GM12875 (cell line): ENCODE measurements around the gene MBD3L1.

Experiments
- H3K4me3 ChIP-seq: one replicate; pipeline ENCODE4 v1.5.1; 2011; ENCODE audit warnings: low read depth, low read length, control low read depth
- TF ChIP-seq, protein P1 (sequence below): IDR thresholded peaks from 2 replicates; pipeline ENCODE4 v1.5.1; 2011; ENCODE audit warnings: low read depth, mild to moderate bottlenecking, control low read depth, inconsistent platforms, low read length, moderate library complexity, borderline replicate concordance; ENCODE audit not compliant: insufficient read depth

The MBD3L1 gene

DNA sequence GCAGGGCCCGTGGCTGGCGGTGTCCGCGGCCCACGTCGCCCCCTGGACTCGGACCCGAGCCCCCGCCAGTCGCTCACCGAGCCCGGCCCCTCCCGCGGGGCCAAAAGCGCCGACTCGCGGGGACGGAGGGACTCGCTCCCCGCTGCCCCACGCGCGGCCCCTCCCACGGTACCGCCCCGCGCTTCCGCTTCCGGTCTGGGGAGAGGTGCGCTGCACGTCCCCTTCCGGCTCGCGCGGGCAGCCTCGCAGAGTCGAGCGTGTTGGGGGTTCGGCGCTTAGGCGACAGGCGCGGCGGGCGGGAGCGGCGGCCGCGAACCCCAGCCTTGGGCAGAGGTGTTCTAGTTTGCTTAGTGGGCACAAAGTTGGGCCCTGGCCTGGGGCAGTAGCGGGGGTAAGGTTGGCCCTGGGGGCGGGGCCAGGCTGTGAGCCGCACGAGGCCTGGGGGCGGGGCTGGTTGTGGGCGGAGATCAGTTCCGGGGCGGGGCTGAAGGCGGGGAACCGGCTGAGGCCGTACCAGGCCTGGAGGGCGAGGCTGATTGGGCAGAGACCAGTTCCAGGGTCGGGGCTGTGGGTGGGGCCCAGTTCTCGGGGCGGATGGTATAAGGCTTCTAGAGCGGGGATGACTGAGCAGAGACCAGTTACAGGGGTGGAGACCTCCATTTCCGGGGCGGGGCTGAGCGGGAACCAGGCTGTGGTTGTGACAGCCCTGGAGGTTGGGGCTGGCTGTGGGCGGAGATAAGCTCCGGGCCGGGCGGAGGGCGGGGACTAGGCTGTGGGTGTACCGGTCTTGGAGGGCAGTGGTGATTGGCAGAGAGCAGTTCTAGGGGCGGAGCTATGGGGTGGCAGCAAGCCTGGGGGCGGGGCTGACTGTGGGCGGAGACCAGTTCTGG lies at the start of gene MBD3L1, which contains the start of gene ZNF558:
Gene MBD3L1 (plus strand): TSS at position 246 of the 890 bp plus-strand sequence. CDS start 10,302 bp downstream, outside the sequence.
Gene ZNF558 (minus strand): TSS at position 173 of the 890 bp plus-strand sequence. CDS start 9,645 bp downstream, outside the sequence.
- H3K4me3 ChIP-seq: peak within 1 kb of the TSS; percentile 76

DNA sequence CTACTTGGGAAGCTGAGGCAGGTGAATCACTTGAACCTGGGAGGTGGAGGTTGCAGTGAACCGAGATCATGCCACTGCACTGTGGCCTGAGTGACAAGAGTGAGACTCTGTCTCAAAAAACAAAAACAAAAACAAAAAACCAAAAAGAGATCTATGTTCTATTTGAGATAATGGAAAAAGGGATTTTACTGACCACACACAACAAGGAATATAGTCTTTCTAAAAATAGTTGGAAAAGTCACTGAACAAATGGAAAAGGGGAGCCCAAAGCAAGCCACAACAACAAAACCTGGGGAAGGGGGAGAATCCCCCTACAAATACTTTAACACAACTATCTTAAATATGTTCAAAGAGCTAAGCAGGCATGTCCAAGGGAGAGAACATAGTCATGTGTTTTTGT lies 37.4 kb upstream of the MBD3L1 start:
- H3K4me3 ChIP-seq: no peak overlapping the region
- TF ChIP-seq, protein P1, sequence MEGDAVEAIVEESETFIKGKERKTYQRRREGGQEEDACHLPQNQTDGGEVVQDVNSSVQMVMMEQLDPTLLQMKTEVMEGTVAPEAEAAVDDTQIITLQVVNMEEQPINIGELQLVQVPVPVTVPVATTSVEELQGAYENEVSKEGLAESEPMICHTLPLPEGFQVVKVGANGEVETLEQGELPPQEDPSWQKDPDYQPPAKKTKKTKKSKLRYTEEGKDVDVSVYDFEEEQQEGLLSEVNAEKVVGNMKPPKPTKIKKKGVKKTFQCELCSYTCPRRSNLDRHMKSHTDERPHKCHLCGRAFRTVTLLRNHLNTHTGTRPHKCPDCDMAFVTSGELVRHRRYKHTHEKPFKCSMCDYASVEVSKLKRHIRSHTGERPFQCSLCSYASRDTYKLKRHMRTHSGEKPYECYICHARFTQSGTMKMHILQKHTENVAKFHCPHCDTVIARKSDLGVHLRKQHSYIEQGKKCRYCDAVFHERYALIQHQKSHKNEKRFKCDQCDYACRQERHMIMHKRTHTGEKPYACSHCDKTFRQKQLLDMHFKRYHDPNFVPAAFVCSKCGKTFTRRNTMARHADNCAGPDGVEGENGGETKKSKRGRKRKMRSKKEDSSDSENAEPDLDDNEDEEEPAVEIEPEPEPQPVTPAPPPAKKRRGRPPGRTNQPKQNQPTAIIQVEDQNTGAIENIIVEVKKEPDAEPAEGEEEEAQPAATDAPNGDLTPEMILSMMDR: no peak

More for the DNA sequence above, at the start of gene MBD3L1, which contains the start of gene ZNF558:
- TF ChIP-seq, protein P1: 0 out of 2 replicates have a peak, but pooled peaks have one; percentile 17

DNA sequence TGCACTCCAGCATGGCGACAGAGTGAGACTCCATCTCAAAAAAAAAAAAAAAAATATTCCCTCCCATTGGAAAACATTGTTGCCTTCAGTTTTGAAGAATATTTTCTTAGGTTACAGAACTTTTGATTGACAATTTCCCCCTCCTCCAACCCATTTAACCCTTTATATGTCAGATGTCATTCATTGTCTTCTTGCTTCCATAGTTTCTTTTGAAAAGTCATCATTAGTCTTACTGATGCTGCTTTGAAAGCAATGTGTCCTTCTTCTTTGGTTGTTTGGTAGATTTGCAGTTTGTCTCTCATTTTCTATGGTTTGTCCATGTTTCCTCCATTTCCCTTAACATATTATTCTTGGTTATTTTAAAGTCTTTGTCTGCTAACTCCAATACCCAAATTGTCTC lies 25.5 kb upstream of the MBD3L1 start:
- TF ChIP-seq, protein P1: no peak
- no peak overlapping the region for H3K4me3 ChIP-seq

DNA sequence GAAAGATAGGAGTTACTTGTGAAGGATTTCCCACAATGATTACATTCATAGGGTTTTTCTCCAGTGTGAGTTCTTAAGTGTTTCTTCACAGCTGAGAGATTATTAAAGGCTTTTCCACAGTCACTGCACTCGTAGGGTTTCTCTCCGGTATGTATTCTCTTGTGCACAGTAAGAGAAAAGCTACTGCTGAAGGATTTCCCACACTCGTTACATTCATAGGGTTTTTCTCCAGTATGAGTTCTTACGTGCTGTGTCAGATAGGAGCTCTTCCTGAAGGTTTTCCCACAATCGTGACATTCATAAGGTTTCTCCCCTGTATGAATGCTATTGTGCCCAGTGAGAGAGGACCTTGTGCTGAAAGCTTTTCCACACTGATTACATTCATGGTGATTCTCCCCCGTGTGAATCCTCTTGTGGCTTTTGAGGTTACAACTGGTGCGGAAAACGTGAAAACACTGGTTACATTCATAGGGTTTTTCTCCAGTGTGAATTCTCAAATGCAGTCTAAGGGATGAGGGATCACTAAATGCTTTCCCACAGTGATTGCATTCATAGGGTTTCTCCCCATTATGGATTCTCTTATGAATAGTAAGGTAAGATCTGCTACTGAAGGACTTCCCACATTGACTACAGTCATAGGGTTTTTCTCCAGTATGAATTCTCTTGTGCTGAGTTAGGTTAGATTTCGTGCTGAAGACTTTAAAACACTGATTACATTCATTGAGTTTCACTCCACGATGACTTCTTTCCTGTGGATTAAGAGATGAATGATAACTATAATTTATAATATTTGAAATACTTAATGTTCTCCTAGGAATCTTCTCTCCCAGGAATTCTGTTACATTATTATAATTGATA lies 20.6 kb upstream of the MBD3L1 start:
- TF ChIP-seq, protein P1: no peak
- no peak overlapping the region for H3K4me3 ChIP-seq

DNA sequence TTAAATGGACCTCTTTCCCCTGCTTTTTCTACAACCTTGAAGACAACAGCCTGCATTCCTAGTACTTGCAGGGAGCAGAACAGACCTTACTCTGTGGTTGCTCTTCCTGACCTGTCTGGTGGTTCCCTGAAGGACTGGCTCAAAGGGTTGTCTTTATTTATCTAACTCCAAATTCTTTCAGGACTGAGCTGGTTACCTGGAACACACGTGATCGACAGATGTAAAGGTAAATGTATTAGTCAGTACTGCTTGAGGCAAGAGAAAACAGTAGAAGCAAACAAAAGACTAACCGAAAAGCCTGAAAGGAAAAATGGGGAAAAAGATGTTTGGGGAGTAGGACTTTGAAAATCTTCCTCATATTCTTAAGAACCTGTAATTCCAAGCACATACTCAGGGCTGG lies 18.0 kb upstream of the MBD3L1 start:
- H3K4me3 ChIP-seq: no peak overlapping the region
- TF ChIP-seq, protein P1: no peak

DNA sequence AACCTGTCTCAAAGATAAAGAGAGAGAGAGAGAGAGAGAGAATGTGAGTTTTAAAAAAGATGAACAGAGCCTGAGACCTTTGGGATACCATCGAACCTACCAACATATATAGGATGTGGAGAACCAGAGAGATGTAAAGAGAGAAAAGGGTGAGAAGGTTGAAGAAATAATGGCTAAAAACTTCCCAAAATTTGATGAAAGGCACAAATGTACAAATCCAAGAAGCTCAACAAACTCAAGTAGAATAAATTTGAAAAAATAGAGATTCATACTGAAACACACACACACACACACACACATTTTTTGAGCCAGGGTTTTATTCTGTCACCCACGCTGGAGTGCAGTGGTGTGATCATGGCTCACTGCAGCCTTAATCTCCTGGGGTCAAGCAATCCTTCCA lies 16.4 kb upstream of the MBD3L1 start:
- TF ChIP-seq, protein P1: no peak
- no peak overlapping the region for H3K4me3 ChIP-seq
